Head of caudate nucleus (tissue), 42 donors: ENCODE data around the gene CDC37.
"Not testable (repeated sequence)": the region's sequence is repeated elsewhere in the genome, so short reads cannot be mapped to it uniquely, and the experiment has no call there.

Experiments used
- DNase-seq, 42 donors: peaks; one replicate each; pipeline versions ENCODE4 v3.0.0 to v3.0.0-alpha.2; 2020 to 2021; ENCODE audit warnings: mixed read lengths in 7 of 42
- intact Hi-C: fragments of 100-400 bp; cut with DNase I; formaldehyde crosslinking; loops from one replicate; pipeline ENCODE4 v1.15.0; 2022

The CDC37 gene

GRCh38 chr19:10421240-10422045, 18.1 kb upstream of the CDC37 start:
- peak in 2 of 42 donors; percentile 25 to 32 for DNase-seq
- intact Hi-C loops = no loop called here

- intact Hi-C loops = no loop called here
- peak in 28 of 42 donors; percentile 28 to 81 (median 68) for DNase-seq
Measured at GRCh38 chr19:10420444-10421239, 17.3 kb upstream of the CDC37 start, which contains the start of gene PDE4A. TSS of gene PDE4A (plus strand) at chr19:10420538. CDS start at chr19:10420765, 227 bp downstream.

- intact Hi-C loops = no loop called here
- DNase-seq = peak in 34 of 42 donors; percentile 41 to 83 (median 68)
Measured at GRCh38 chr19:10419646-10420443, 16.5 kb upstream of the CDC37 start.

DNA sequence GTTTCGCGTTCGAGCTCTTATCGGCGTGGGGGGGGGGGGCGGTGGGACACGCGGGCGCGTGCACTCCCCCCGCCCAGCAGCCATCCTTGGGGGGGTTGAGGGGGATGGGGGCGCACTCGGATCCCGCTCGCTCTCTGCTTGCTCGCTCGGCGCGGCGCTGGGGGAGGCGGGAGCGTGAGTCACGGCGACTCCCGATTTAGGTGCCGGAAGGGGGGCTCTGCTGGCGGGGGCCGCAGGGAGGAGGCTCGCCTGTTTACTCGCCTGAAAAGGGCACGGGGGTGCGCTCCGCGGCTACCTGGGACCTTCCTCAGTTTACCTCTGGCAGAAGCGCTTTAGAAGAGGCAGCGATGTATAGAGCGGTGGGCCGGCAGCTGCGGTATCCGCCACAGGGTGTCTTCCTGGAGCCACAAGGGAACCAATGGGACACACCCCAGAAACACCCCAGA, 15.9 kb upstream of the CDC37 start:
- DNase-seq = peak in 39 of 42 donors; percentile 52 to 90 (median 76)
- intact Hi-C loops = no loop called here

DNA sequence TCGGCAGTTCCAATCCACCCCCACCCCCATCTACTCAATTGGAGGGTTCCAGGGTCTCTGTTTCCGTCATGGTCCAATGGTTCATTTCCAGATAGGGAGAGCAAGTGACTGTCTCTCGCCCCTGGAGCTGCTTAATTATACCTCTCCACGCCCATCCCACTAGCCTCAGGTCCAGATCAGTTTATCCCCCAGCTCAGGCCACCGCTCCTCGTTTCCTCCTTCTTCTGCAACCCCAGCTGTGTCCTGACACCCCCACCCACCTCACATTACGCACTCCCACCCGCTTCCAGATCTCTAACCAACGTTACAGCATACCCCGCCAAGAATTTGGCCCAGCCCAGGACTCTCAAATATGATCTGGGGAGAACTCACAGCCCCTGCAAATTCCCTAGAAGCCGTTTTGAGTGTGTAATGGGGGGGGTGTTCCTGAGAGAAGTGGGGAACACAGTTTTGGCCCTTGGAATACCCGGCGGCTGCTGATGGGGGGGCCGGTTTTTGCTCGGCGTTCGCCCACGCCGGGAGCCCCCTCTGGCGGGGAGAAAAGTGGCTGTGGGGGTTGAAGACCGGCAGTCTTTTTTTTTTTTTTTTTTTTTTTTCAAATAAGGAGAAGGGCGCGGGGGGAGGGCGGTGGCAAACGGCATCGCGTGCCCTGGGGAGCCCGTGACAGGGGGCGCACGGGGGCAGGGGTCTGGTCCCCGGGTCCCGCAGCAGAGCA, 15.3 kb upstream of the CDC37 start:
- DNase-seq = peak in 5 of 42 donors; percentile 23 to 57 (median 50)
- intact Hi-C loops = no loop called here

DNA sequence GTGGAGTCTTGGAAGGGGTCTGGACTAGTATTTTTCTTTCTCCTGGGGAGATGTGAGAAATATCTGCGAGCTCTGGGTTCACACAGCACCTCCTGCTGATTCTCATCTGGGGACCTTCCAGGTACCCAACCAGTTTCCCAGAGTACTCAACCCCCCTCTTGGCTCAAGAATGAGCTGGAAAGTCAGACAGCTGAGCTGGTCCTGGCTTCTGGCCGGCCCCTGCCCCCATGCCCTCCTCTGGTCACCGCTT, 14.8 kb upstream of the CDC37 start:
- peak in 2 of 42 donors; percentile 14 to 48 for DNase-seq
- intact Hi-C loops = no loop called here

GRCh38 chr19:10417541-10418234, 14.3 kb upstream of the CDC37 start:
- DNase-seq = peak in 3 of 42 donors; percentile 29 to 51 (median 35)
- intact Hi-C loops = no loop called here

DNA sequence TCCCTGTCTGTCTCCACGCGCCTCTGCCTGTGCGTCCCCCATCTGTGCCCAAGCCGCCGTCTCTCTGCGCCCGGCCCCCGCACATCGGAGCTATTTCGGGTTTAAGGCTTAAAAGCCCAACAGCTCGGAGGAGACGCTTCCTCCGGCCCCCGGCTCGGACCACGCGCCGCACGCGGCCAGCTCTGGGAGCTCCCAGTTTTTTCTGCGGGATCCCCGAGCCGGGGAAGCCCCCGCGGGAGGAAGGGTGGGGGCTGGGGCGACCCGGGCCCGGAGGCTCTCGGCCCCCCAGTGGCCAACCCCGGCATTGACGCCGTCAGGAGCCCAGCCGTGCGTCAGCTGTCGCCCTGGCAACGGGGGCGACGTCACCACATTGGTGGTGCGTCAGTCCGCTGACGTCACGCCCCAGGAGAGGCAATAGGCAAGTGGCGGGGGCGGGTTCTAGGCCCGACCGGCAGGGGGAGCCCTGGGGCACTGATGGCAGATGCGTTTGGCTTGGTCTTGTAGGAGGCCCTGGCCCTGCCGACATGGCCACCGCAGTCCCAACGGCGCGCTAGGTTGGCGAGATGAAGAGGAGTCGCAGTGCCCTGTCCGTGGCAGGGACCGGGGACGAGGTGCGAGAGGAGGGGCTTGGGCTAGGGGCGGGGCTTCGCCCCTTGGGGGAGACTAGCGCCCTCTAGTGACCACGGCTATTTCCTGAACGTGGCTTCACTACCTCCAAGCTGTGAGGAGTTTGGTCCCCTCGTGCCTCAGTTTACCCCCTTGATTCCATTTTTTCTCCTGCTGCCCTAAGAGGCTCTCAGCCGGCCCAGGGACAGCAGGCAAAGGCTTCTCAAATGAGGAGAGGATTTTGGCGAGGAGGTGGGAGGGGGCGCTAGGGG, 13.3 kb upstream of the CDC37 start:
- intact Hi-C loops = no loop called here

DNA sequence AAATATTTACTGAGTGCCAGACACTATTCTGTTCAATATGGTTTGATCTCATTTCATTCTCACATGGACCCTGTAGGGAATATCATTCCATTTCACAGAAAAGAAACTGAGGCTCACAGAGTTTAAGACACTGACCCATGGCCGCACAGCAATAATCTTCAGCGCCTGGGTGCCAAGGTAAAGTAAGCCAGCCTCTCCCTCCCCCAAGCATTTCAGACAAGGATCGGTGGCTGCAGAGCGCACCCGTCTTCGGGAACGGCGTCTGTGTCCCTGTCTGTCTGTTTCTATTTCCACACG, 12.7 kb upstream of the CDC37 start:
- DNase-seq = no peak

More for the DNA sequence above, 13.3 kb upstream of the CDC37 start:
- peak; percentile 58 to 92 (median 80) for DNase-seq

GRCh38 chr19:10412257-10412977, 9.1 kb upstream of the CDC37 start:
- intact Hi-C loops = no loop called here

More for the DNA sequence above, 12.7 kb upstream of the CDC37 start:
- intact Hi-C loops = no loop called here

DNA sequence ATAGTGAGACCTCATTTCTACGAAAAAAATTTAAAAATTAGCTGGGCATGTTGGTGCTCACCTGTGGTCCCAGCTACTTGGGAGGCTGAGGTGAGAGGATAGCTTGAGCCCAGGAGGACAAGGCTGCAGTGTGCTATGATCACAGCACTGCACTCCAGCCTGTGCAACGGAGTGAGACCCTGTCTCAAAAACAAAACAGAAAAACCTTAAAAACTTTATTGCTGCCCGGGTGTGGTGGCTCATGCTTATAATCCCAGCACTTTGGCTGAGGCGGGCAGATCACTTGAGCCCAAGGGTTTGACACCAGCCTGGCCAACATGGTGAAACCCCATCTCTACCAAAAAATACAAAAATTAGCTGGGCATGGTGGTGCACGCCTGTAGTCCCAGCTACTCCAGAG, 7.9 kb upstream of the CDC37 start:
- DNase-seq, intact Hi-C loops: not testable (repeated sequence)

More at GRCh38 chr19:10412257-10412977, 9.1 kb upstream of the CDC37 start:
- DNase-seq = no peak

- intact Hi-C loops = loop anchor here (10.0 kb wide), 1 partner anchor 156 kb away; the partner anchor contains the start of genes CDKN2D and KRI1
- peak in 31 of 42 donors; percentile 18 to 81 (median 57) for DNase-seq
Measured at GRCh38 chr19:10408511-10409283, 5.4 kb upstream of the CDC37 start.

DNA sequence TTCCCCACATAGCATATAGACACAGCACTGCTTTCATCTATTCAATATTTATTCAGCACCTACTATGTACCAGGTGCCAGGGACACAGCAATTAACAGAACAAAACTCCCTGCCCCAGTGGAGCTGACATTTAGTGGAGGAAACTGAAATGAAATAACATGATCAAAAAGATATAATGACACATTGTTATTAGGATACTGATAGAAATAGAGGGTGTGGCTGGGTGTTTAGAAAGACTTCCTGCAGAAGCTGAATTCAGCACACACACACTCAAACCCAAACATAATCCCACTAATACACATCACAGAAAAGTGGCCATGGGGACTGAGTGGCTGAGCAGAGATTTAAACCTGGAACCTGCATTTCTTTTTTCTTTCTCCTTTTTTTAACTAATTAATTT, 3.8 kb upstream of the CDC37 start:
- intact Hi-C loops = loop anchor here (10.0 kb wide), 1 partner anchor 158 kb away; the partner anchor contains the start of genes CDKN2D and KRI1
- no peak for DNase-seq

GRCh38 chr19:10406191-10406590, 2.8 kb upstream of the CDC37 start:
- no peak for DNase-seq
- intact Hi-C loops = loop anchor here (10.0 kb wide), 1 partner anchor 159 kb away; the partner anchor contains the start of genes CDKN2D and KRI1
